Liver (tissue), 3 donors: ENCODE data around the gene INSIG2.

Experiments
- CTCF ChIP-seq: fragments of 150-350 bp; IDR thresholded peaks from 2 replicates; pipeline ENCODE4 v1.5.1; 2017; ENCODE audit warnings: improper control_type of control experiment, low read depth, low read length; ENCODE audit not compliant: missing input control
- GABPA ChIP-seq, 2 donors: IDR thresholded peaks in 1 of 2; conservative IDR thresholded peaks in 1 of 2; 2 replicates each; pipeline ENCODE4 v1.6.1; 2016; ENCODE audit warnings: antibody characterized with exemption in 2 of 2, mild to moderate bottlenecking in 1 of 2, moderate library complexity in 1 of 2
- HNF4G ChIP-seq: IDR thresholded peaks from 2 replicates; pipeline ENCODE4 v1.6.1; 2016; ENCODE audit warnings: antibody characterized with exemption
- JUND ChIP-seq, 2 donors: IDR thresholded peaks; 2 replicates each; pipeline ENCODE4 v1.6.1; 2016; ENCODE audit warnings: antibody characterized with exemption in 2 of 2
- RAD21 ChIP-seq, 2 donors: IDR thresholded peaks; 2 replicates each; pipeline ENCODE4 v1.6.1; 2016; ENCODE audit warnings: antibody characterized with exemption in 2 of 2, mild to moderate bottlenecking in 2 of 2
- RXRA ChIP-seq, 2 donors: IDR thresholded peaks; 2 replicates each; pipeline ENCODE4 v1.6.1; 2017 to 2018; ENCODE audit warnings: antibody characterized with exemption in 2 of 2, mild to moderate bottlenecking in 1 of 2
- SP1 ChIP-seq: IDR thresholded peaks from 2 replicates; pipeline ENCODE4 v1.6.1; 2018; ENCODE audit warnings: antibody characterized with exemption, mild to moderate bottlenecking
- TAF1 ChIP-seq: conservative IDR thresholded peaks from 2 replicates; pipeline ENCODE4 v1.6.1; 2016; ENCODE audit warnings: antibody characterized with exemption, mild to moderate bottlenecking
- YY1 ChIP-seq: IDR thresholded peaks from 2 replicates; pipeline ENCODE4 v1.6.1; 2016; ENCODE audit warnings: antibody characterized with exemption, mild to moderate bottlenecking
- TF ChIP-seq, protein P1 (sequence below): IDR thresholded peaks from 2 replicates; pipeline ENCODE4 v1.6.1; 2016; ENCODE audit warnings: antibody characterized with exemption, mild to moderate bottlenecking
- donor health status: healthy.
- donor health status: healthy.

DNA sequence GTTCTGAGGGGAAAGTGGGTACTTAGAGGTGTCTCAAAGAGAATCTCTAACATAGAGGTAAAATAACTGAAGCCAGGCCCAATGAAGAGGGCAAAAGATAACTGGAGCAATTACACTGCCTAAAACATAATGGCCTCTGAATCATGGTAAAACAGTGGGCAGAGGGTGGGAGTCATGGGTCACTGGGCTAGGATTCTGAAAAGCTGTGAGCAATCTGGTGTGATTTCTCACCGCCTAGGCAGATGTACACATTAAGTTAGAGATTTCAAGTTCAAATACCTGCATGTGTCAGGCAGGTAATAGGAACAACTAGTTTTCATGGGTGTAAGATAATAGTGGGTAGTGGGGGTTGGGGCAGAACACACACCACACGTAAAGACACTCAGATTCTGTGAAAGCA, 45.6 kb downstream of the INSIG2 start:
- no peak for TF ChIP-seq RAD21 (IDR thresholded peaks at IDR 0.05)
- TF ChIP-seq CTCF, result no peak
- no peak for TF ChIP-seq RXRA (IDR thresholded peaks at IDR 0.05)
- no peak for TF ChIP-seq HNF4G
- TF ChIP-seq GABPA (IDR thresholded peaks at IDR 0.05 in 1 of 2, conservative IDR thresholded peaks at IDR 0.05 in 1 of 2), result no peak
- TF ChIP-seq, protein P1, sequence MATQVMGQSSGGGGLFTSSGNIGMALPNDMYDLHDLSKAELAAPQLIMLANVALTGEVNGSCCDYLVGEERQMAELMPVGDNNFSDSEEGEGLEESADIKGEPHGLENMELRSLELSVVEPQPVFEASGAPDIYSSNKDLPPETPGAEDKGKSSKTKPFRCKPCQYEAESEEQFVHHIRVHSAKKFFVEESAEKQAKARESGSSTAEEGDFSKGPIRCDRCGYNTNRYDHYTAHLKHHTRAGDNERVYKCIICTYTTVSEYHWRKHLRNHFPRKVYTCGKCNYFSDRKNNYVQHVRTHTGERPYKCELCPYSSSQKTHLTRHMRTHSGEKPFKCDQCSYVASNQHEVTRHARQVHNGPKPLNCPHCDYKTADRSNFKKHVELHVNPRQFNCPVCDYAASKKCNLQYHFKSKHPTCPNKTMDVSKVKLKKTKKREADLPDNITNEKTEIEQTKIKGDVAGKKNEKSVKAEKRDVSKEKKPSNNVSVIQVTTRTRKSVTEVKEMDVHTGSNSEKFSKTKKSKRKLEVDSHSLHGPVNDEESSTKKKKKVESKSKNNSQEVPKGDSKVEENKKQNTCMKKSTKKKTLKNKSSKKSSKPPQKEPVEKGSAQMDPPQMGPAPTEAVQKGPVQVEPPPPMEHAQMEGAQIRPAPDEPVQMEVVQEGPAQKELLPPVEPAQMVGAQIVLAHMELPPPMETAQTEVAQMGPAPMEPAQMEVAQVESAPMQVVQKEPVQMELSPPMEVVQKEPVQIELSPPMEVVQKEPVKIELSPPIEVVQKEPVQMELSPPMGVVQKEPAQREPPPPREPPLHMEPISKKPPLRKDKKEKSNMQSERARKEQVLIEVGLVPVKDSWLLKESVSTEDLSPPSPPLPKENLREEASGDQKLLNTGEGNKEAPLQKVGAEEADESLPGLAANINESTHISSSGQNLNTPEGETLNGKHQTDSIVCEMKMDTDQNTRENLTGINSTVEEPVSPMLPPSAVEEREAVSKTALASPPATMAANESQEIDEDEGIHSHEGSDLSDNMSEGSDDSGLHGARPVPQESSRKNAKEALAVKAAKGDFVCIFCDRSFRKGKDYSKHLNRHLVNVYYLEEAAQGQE, result no peak
- TF ChIP-seq YY1, result no peak
- no peak for TF ChIP-seq JUND (IDR thresholded peaks at IDR 0.05)
- no peak for TF ChIP-seq SP1
- no peak for TF ChIP-seq TAF1
